Glutamatergic neuron (in vitro differentiated cells): Measurements from ENCODE around the gene SLC28A1. TPM values are rescaled to one million over a fixed set of nuclear protein-coding genes. Genes with fewer than 3 reads are reported as not detected.

ENCODE experiments used
- DNase-seq: peaks from one replicate; pipeline ENCODE4 v3.0.0; 2022
- H3K27ac Mint-ChIP-seq: one replicate; pipeline ENCODE4 v1.8.0; 2020; ENCODE audit warnings: mild to moderate bottlenecking, mixed read lengths, inconsistent platforms; ENCODE audit not compliant: unreplicated experiment
- H3K27me3 Mint-ChIP-seq: one replicate; pipeline ENCODE4 v1.8.0; 2020; ENCODE audit warnings: mild to moderate bottlenecking, moderate library complexity, mixed read lengths, inconsistent platforms; ENCODE audit not compliant: unreplicated experiment
- H3K36me3 Mint-ChIP-seq: one replicate; pipeline ENCODE4 v1.8.0; 2020; ENCODE audit warnings: mild to moderate bottlenecking, mixed read lengths, inconsistent platforms; ENCODE audit not compliant: unreplicated experiment
- H3K4me1 Mint-ChIP-seq: one replicate; pipeline ENCODE4 v1.8.0; 2020; ENCODE audit warnings: mild to moderate bottlenecking, low read depth, mixed read lengths, inconsistent platforms; ENCODE audit not compliant: unreplicated experiment
- H3K4me3 Mint-ChIP-seq: one replicate; pipeline ENCODE4 v1.8.0; 2020; ENCODE audit warnings: mild to moderate bottlenecking, mixed read lengths, inconsistent platforms; ENCODE audit not compliant: unreplicated experiment
- H3K9me3 Mint-ChIP-seq: one replicate; pipeline ENCODE4 v1.8.0; 2020; ENCODE audit warnings: mild to moderate bottlenecking, moderate library complexity, mixed read lengths, inconsistent platforms; ENCODE audit not compliant: unreplicated experiment
- CTCF ChIP-seq: fragments of 200-600 bp; sonication (generic); IDR thresholded peaks from one replicate; pipeline ENCODE4 v1.5.0; 2021; ENCODE audit not compliant: partially characterized antibody, unreplicated experiment
- total RNA-seq: library from RNA; stranded (reverse); fragmentation: NEBNext Ultra II Directional; extraction: Animal tissue kit (Norgen Biotek cat#: 25700); gene quantifications from one replicate; pipeline ENCODE4 v1.2.1, GENCODE V29; 2021; ENCODE audit not compliant: unreplicated experiment

Gene SLC28A1
- total RNA-seq, 1 donor from 2014 or later: 0.25 TPM

- no peak overlapping the region for H3K27ac Mint-ChIP-seq
Measured at GRCh38 chr15:84988909-84989644, 104.6 kb downstream of the SLC28A1 start.

GRCh38 chr15:84990507-84990906 lies 106.0 kb downstream of the SLC28A1 start:
- Mint-ChIP-seq H3K4me3 (no peak overlapping the region), H3K27me3 (no peaks in the 10 kb centered on the region), H3K4me1 (peaks cover 5% of the 10 kb centered on the region), H3K9me3 (peaks cover 2% of the 10 kb centered on the region), H3K27ac (no peak overlapping the region), H3K36me3 (no peaks in the 10 kb centered on the region)
- no peak for DNase-seq
- no peak for TF ChIP-seq CTCF

More at GRCh38 chr15:84988909-84989644, 104.6 kb downstream of the SLC28A1 start:
- no peaks in the 10 kb centered on the region for H3K36me3 Mint-ChIP-seq
- H3K9me3 Mint-ChIP-seq: peaks cover 2% of the 10 kb centered on the region
- no peaks in the 10 kb centered on the region for H3K27me3 Mint-ChIP-seq
- H3K4me1 Mint-ChIP-seq: peaks cover 5% of the 10 kb centered on the region
- DNase-seq: no peak
- no peak for TF ChIP-seq CTCF
- no peak overlapping the region for H3K4me3 Mint-ChIP-seq

GRCh38 chr15:84991014-84991712 lies 106.7 kb downstream of the SLC28A1 start:
- Mint-ChIP-seq H3K27ac (no peak overlapping the region), H3K4me1 (peaks cover 5% of the 10 kb centered on the region), H3K9me3 (peaks cover 2% of the 10 kb centered on the region), H3K4me3 (no peak overlapping the region), H3K27me3 (no peaks in the 10 kb centered on the region), H3K36me3 (no peaks in the 10 kb centered on the region)
- TF ChIP-seq CTCF: no peak
- DNase-seq: no peak

GRCh38 chr15:84992157-84992944 lies 107.9 kb downstream of the SLC28A1 start:
- no peaks in the 10 kb centered on the region for H3K27me3 Mint-ChIP-seq
- H3K36me3 Mint-ChIP-seq: no peaks in the 10 kb centered on the region
- no peak overlapping the region for H3K27ac Mint-ChIP-seq
- H3K9me3 Mint-ChIP-seq: no peaks in the 10 kb centered on the region
- no peak for DNase-seq
- H3K4me3 Mint-ChIP-seq: no peak overlapping the region
- peaks cover 5% of the 10 kb centered on the region for H3K4me1 Mint-ChIP-seq
- TF ChIP-seq CTCF: no peak

Other genes starting within 250 kb of the SLC28A1 start
- 19.5 TPM for gene WDR73, start 230.4 kb upstream of the SLC28A1 start, total RNA-seq
- gene NMB, start 226.5 kb upstream of the SLC28A1 start, total RNA-seq: 6.9 TPM
- 84.3 TPM for gene SEC11A, start 168.5 kb upstream of the SLC28A1 start, total RNA-seq
- 42.3 TPM for gene ZNF592, start 136.1 kb upstream of the SLC28A1 start, total RNA-seq
- gene ALPK3, start 67.3 kb upstream of the SLC28A1 start, total RNA-seq: 6.8 TPM
- 5.7 TPM for gene PDE8A, start 97.2 kb downstream of the SLC28A1 start, total RNA-seq